C4-2B (cell line): ENCODE data around the gene APAF1.

Experiments used
- ZFX ChIP-seq: fragments of 450-650 bp; IDR thresholded peaks from 2 replicates; pipeline ENCODE4 v1.6.1; 2017
- TF ChIP-seq, protein P1 (sequence below): fragments of 450-650 bp; conservative IDR thresholded peaks from 2 replicates; pipeline ENCODE4 v1.5.1; 2017; ENCODE audit warnings: mild to moderate bottlenecking

DNA sequence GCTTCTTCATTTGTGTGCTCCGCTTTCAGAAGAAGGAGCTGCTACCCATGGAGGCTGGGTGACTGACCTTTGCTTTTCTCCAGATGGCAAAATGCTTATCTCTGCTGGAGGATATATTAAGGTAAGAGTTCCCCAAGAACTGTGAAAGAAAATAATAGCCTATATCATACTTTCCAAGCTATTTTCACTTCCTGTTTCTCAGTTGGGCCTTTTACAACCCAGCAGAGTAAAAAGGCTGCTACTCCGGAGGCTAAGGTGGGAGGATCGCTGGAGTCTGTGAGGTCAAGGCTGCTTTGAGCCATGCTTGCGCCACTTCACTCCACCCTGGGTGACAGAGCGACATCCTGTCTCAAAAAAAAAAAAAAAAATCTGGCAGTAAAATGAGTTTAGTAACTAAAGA lies 82.1 kb downstream of the APAF1 start:
- TF ChIP-seq, protein P1, sequence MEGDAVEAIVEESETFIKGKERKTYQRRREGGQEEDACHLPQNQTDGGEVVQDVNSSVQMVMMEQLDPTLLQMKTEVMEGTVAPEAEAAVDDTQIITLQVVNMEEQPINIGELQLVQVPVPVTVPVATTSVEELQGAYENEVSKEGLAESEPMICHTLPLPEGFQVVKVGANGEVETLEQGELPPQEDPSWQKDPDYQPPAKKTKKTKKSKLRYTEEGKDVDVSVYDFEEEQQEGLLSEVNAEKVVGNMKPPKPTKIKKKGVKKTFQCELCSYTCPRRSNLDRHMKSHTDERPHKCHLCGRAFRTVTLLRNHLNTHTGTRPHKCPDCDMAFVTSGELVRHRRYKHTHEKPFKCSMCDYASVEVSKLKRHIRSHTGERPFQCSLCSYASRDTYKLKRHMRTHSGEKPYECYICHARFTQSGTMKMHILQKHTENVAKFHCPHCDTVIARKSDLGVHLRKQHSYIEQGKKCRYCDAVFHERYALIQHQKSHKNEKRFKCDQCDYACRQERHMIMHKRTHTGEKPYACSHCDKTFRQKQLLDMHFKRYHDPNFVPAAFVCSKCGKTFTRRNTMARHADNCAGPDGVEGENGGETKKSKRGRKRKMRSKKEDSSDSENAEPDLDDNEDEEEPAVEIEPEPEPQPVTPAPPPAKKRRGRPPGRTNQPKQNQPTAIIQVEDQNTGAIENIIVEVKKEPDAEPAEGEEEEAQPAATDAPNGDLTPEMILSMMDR: no peak
- no peak for TF ChIP-seq ZFX
